ENCODE results near the gene UBE2G2.

The UBE2G2 gene

GRCh38 chr21:44762221-44763049 lies 39.2 kb downstream of the UBE2G2 start:
- no peak for DNase-seq

- DNase-seq, result no peak
Observed at GRCh38 chr21:44761747-44762208, 39.8 kb downstream of the UBE2G2 start.

GRCh38 chr21:44761011-44761729 lies 40.5 kb downstream of the UBE2G2 start:
- peak; percentile 10 for DNase-seq

GRCh38 chr21:44760376-44760775 lies 41.2 kb downstream of the UBE2G2 start:
- DNase-seq, result no peak

GRCh38 chr21:44759628-44760285 lies 41.9 kb downstream of the UBE2G2 start:
- DNase-seq, result no peak

- no peak for DNase-seq
Observed at GRCh38 chr21:44758781-44759627, 42.6 kb downstream of the UBE2G2 start.

GRCh38 chr21:44758141-44758561 lies 43.5 kb downstream of the UBE2G2 start:
- no peak for DNase-seq

- no peak for DNase-seq
Observed at GRCh38 chr21:44757731-44758130, 43.9 kb downstream of the UBE2G2 start.

- no peak for DNase-seq
Observed at GRCh38 chr21:44756423-44757185, 45.0 kb downstream of the UBE2G2 start.

GRCh38 chr21:44755227-44755626 lies 46.4 kb downstream of the UBE2G2 start:
- peak; percentile 12 for DNase-seq

GRCh38 chr21:44753357-44753756 lies 48.3 kb downstream of the UBE2G2 start:
- DNase-seq, result no peak

- no peak for DNase-seq
Observed at GRCh38 chr21:44752671-44753235, 48.9 kb downstream of the UBE2G2 start.

- DNase-seq, result no peak
Observed at GRCh38 chr21:44751799-44752636, 49.6 kb downstream of the UBE2G2 start.

GRCh38 chr21:44751186-44751798 lies 50.3 kb downstream of the UBE2G2 start:
- no peak for DNase-seq

- no peak for DNase-seq
Observed at GRCh38 chr21:44750675-44751025, 51.0 kb downstream of the UBE2G2 start.

- DNase-seq, result no peak
Observed at GRCh38 chr21:44749759-44750674, 51.6 kb downstream of the UBE2G2 start.

GRCh38 chr21:44749116-44749758 lies 52.4 kb downstream of the UBE2G2 start:
- no peak for DNase-seq

GRCh38 chr21:44748621-44749020 lies 53.0 kb downstream of the UBE2G2 start:
- no peak for DNase-seq

All from CD4-positive, alpha-beta T cell treated with Interleukin-10 for 1 hour (primary cell).